22Rv1 (cell line): ENCODE results near the gene PRPF8.

Experiments
- H3K27ac ChIP-seq: fragments of 450-650 bp; 2 replicates; pipeline ENCODE4 v1.5.1; 2017
- ZFX ChIP-seq: fragments of 450-650 bp; IDR thresholded peaks from 2 replicates; pipeline ENCODE4 v1.6.1; 2017; ENCODE audit warnings: antibody characterized with exemption, borderline replicate concordance
- TF ChIP-seq, protein P1 (sequence below): fragments of 450-650 bp; IDR thresholded peaks from 2 replicates; pipeline ENCODE4 v1.5.1; 2017; ENCODE audit warnings: mild to moderate bottlenecking

PRPF8 gene

DNA sequence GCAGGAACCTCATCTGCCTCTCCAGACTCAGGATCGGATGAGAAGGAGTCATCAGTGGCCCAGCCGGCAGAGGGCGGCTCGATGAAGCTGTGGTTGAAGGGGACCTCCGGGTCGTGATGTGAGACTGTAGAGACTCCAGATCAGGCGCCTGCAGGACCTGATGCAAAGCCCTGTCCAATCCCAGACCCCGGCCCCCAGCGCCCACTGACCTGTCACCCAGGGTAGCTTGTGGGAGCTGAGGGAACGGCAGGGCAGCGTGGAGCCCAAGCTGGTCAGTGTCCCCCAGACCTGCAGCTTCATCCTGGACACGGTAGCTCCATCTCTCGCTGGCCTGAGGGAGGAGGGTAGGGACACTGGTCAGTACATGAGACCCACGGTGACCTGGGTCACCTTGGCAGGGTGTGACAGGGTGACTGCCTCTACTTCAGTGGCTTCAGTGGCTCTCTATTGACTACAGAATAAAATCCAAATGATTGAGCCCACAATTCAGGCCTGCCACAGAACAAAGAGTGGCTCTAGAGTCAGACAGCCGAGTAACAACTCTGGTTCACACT, 47.9 kb downstream of the PRPF8 start:
- no peak overlapping the region for H3K27ac ChIP-seq

DNA sequence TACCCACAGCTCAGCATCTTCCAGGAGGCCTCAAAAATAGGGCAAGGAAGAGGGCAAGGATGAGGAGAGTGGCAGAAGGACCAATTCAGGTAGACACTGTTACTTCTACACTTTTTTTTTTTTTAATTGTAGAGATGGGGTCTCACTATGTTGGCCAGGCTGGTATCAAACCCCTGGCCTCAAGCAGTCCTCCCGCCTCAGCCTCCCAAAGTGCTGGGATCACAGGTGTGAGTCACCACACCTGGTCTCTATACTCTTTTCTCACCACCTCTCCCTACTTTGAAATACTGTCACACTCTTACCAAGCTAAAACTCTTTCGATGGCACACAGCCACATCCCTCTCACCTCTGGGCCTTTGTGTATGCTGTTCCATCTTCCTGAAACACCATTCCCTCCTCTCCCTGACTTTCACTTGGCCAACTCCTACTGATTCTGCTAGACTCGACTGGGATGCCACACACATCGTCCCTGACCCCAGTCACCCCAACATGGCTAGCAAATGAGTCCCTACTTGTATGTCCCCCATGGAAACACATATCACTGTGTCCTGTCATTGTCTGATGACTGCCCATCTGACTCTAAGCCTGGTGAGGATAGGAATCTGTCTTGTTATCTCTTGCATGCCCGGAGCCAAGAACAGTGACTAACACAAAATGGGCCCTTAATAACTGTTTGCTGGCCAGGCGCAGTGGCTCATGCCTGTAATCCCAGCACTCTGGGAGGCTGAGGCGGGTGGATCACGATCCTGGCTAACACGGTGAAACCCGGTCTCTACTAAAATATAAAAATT, 48.8 kb downstream of the PRPF8 start:
- no peak for TF ChIP-seq ZFX
- TF ChIP-seq, protein P1, sequence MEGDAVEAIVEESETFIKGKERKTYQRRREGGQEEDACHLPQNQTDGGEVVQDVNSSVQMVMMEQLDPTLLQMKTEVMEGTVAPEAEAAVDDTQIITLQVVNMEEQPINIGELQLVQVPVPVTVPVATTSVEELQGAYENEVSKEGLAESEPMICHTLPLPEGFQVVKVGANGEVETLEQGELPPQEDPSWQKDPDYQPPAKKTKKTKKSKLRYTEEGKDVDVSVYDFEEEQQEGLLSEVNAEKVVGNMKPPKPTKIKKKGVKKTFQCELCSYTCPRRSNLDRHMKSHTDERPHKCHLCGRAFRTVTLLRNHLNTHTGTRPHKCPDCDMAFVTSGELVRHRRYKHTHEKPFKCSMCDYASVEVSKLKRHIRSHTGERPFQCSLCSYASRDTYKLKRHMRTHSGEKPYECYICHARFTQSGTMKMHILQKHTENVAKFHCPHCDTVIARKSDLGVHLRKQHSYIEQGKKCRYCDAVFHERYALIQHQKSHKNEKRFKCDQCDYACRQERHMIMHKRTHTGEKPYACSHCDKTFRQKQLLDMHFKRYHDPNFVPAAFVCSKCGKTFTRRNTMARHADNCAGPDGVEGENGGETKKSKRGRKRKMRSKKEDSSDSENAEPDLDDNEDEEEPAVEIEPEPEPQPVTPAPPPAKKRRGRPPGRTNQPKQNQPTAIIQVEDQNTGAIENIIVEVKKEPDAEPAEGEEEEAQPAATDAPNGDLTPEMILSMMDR: no peak
- no peak overlapping the region for H3K27ac ChIP-seq

More for the DNA sequence above, 47.9 kb downstream of the PRPF8 start:
- TF ChIP-seq ZFX: no peak
- TF ChIP-seq, protein P1: no peak

DNA sequence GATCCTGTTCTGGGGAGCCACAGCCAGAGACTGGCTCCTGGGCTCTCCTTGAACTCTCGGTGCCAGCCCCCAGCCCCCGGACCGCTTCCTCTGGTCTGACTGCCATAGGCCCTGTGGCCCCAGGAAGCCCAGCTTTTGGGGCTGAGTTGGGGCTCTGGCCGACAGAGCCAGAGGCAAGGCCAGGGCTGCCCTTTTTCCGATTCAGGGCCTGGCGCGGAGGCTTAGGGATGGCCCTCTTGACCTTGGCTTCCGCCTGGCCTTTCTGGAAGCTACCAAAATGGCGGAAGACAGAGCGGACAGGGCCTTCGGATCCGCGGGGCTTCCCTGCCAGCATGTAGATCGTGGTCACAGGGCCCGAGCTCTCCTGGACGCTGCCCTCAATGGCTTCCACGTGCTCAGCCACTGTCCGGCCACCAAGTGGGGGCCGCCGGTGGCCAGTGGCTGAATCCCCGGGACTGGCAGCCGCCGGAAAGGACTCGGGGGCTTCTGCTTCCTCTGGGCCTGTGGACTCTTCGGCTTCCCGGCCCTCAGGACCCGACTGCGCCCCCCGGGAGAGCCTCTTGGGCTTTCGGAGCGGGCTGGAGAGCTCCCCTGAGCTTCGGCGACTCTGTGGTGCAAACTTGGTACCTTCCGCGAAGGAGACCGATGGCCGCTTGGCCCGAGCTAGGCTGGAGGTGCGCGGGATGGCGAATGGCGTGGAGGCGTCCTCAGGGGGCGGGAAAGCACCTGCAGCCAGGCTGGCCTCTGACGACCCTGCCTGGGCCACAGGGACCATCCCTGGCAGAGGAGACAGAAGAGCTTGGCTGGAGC, 49.6 kb downstream of the PRPF8 start:
- TF ChIP-seq, protein P1: no peak
- no peak for TF ChIP-seq ZFX
- no peak overlapping the region for H3K27ac ChIP-seq

DNA sequence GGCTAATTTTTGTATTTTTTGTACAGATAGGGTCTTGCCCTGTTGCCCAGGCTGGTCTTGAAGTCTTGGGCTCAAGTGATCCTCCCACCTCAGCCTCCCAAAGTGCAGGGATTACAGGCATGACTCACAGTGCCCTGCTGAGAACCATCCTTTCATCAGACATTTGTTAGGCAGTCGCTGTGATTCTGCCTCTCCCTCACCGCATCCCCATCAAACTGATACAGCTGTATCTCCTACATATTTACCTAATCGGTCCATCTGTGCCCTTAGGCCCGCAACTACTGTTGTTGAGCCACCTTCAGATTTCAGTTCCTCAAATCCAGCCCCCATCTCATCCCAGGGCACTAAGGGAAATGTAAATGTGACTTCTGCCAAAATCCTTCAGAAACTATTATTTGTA, 54.0 kb downstream of the PRPF8 start:
- TF ChIP-seq, protein P1: no peak
- no peak for TF ChIP-seq ZFX
- H3K27ac ChIP-seq: no peak overlapping the region

DNA sequence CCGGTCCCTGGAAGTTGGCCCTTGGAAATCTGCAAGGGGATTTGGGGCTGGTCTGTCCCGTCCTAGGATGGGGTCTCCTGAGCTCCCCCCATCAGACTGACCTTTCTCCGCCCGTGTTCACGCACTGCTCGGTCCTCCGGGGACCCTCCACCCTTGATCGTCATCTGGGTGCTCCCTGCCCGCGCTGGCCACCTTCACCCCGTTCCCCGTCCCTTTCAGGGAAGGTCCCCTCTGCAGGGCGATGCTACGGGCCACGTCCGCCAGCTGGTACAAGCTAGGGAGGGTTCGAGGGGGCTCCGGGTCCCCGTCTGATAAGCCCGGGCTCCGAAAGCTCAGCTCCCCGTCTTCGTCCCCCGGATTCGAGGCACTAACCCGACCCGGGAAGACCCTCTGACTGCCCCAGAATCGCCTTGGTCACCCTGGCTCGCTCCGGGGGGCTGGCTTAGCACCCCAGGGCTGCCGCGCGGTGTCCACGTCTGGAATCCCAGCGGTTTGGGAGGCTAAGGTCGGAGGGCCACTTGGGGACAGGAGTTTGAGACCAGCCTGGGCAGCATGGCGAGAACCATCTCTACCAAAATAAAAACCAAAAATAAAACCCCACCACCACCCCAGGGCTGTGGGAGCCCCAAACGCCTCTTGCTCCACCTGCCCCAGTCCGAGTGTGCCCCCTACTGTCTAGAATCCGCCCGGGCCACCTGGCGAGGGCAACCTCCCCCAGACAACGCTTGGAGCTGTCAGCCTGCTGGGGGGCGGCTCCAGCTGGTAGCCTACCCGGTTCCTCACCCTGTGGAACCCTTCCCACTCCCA, 55.0 kb downstream of the PRPF8 start:
- peak overlapping the region; percentile 79 for H3K27ac ChIP-seq
- TF ChIP-seq ZFX: no peak
- TF ChIP-seq, protein P1: peak; percentile 78

DNA sequence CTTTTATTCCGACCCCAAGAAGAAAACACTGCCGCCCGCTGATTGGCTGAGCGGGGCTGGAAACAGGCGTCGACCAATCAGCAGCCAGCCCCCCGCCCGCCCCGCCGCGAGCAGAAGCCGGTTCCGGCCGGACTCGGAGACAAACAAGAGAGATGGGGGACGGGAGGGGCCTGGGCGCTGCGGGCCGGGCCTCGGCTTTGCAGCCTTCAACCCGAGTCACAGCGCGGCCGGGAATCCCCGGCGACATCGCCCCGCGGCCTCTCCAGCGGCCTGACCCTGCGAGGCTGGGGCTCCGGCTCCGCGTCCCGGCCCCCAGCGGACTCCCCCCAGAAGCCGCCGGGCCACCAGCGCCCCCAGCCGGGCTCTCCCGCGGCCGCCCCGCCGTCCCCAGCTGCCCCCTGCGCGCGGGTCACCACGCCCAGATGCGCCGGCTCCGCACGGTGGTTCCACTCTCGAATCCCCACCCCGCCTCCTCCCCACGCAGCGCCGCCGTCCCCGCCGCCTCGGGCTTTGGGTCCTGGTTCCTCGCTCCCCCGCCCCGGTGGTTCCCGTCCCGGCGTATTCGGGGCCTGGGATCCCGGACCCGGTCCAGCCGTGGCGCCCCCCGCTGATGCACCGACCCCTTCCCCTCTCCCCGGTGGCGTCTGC, 55.7 kb downstream of the PRPF8 start:
- H3K27ac ChIP-seq: peak overlapping the region; percentile 79
- TF ChIP-seq, protein P1: peak; percentile 39
- TF ChIP-seq ZFX: no peak
